Neural cell (in vitro differentiated cells): ENCODE data around the gene DLST. TPM values are rescaled to one million over a fixed set of nuclear protein-coding genes. Genes with fewer than 3 reads are reported as not detected.

Experiments used
- H2AFZ ChIP-seq: fragments of 200-600, 300-800 bp; sonication (generic), shearing (Covaris generic); 2 replicates; pipeline ENCODE4 v1.6.0; 2014; ENCODE audit warnings: low read depth, mild to moderate bottlenecking, antibody characterized with exemption, low read length, moderate library complexity
- H3F3A ChIP-seq: fragments of 200-600 bp; shearing (Covaris generic); 2 replicates; pipeline ENCODE4 v1.6.1; 2016; ENCODE audit warnings: mild to moderate bottlenecking, moderate library complexity, mixed read lengths, antibody characterized with exemption, low read length; ENCODE audit not compliant: insufficient read depth, poor library complexity, severe bottlenecking
- H3K27ac ChIP-seq: fragments of 200-600, 300-800 bp; sonication (generic), shearing (Covaris generic); 2 replicates; pipeline ENCODE4 v1.5.1; 2014; ENCODE audit warnings: mild to moderate bottlenecking, low read length, moderate library complexity
- H3K27me3 ChIP-seq: fragments of 300-800, 200-600 bp; sonication (generic), shearing (Covaris generic); 2 replicates; pipeline ENCODE4 v1.6.0; 2014; ENCODE audit warnings: mild to moderate bottlenecking, low read depth, low read length, moderate library complexity; ENCODE audit not compliant: insufficient read depth
- H3K36me3 ChIP-seq: fragments of 300-800, 200-600 bp; sonication (generic), shearing (Covaris generic); 2 replicates; pipeline ENCODE4 v1.5.1; 2014; ENCODE audit warnings: mild to moderate bottlenecking, antibody characterized with exemption, low read length, moderate library complexity; ENCODE audit not compliant: insufficient read depth
- H3K4me2 ChIP-seq: fragments of 300-800, 200-600 bp; sonication (generic), shearing (Covaris generic); 2 replicates; pipeline ENCODE4 v1.6.0; 2014; ENCODE audit warnings: mild to moderate bottlenecking, low read length
- H3K4me3 ChIP-seq: fragments of 300-800, 200-600 bp; sonication (generic), shearing (Covaris generic); 2 replicates; pipeline ENCODE4 v1.5.1; 2014; ENCODE audit warnings: mild to moderate bottlenecking, low read length, moderate library complexity
- H3K79me2 ChIP-seq: fragments of 200-600 bp; shearing (Covaris generic); replicated peaks from 2 replicates; pipeline ENCODE4 v1.6.0; 2014; ENCODE audit warnings: mild to moderate bottlenecking, low read length, moderate library complexity; ENCODE audit not compliant: insufficient read depth
- H3K9ac ChIP-seq: fragments of 300-800, 200-600 bp; sonication (generic), shearing (Covaris generic); 2 replicates; pipeline ENCODE4 v1.6.1; 2016; ENCODE audit warnings: mild to moderate bottlenecking, low read length, mixed read lengths
- H3K9me2 ChIP-seq: fragments of 200-600 bp; shearing (Covaris generic); 2 replicates; pipeline ENCODE4 v1.6.1; 2016; ENCODE audit warnings: mild to moderate bottlenecking, low read length, mixed read lengths; ENCODE audit not compliant: insufficient read depth
- H3K9me3 ChIP-seq: fragments of 200-600, 300-800 bp; sonication (generic), shearing (Covaris generic); 2 replicates; pipeline ENCODE4 v1.6.1; 2016; ENCODE audit warnings: mild to moderate bottlenecking, mixed run types, low read length, moderate library complexity, mixed read lengths
- H4K20me1 ChIP-seq: fragments of 200-600 bp; shearing (Covaris generic); 2 replicates; pipeline ENCODE4 v1.6.1; 2016; ENCODE audit warnings: mild to moderate bottlenecking, mixed run types; ENCODE audit not compliant: insufficient read depth
- EP300 ChIP-seq: fragments of 450-650 bp; conservative IDR thresholded peaks from 2 replicates; pipeline ENCODE4 v1.6.1; 2014; ENCODE audit warnings: antibody characterized with exemption, mild to moderate bottlenecking, moderate library complexity; ENCODE audit not compliant: poor library complexity, severe bottlenecking
- EZH2 ChIP-seq: fragments of 200-600, 300-800 bp; shearing (Covaris generic), sonication (generic); IDR thresholded peaks from 2 replicates; pipeline ENCODE4 v1.6.1; 2014; ENCODE audit warnings: antibody characterized with exemption, low read length, borderline replicate concordance, mild to moderate bottlenecking; ENCODE audit not compliant: insufficient read depth, poor library complexity, severe bottlenecking
- MXI1 ChIP-seq: fragments of 450-650 bp; conservative IDR thresholded peaks from 2 replicates; pipeline ENCODE4 v1.6.1; 2014; ENCODE audit warnings: antibody characterized with exemption, mild to moderate bottlenecking; ENCODE audit not compliant: poor library complexity, severe bottlenecking
- POLR2AphosphoS5 ChIP-seq: IDR thresholded peaks from 2 replicates; pipeline ENCODE4 v1.6.1; 2012
- RAD21 ChIP-seq: fragments of 450-650 bp; conservative IDR thresholded peaks from 2 replicates; pipeline ENCODE4 v1.6.1; 2014; ENCODE audit warnings: antibody characterized with exemption, mild to moderate bottlenecking, moderate library complexity
- SMC3 ChIP-seq: fragments of 450-650 bp; conservative IDR thresholded peaks from 2 replicates; pipeline ENCODE4 v1.6.1; 2014; ENCODE audit warnings: antibody characterized with exemption, mild to moderate bottlenecking, moderate library complexity; ENCODE audit not compliant: poor library complexity
- TAF1 ChIP-seq: IDR thresholded peaks from 2 replicates; pipeline ENCODE4 v1.6.1; 2012; ENCODE audit warnings: low read depth
- polyA plus RNA-seq: library from polyadenylated mRNA; depleted of rRNA; stranded (reverse); fragments of >200 nt; gene quantifications from 2 replicates; pipeline ENCODE4 v1.2.3, GENCODE V29; 2014
- TF ChIP-seq, protein P1 (sequence below): fragments of 450-650 bp; IDR thresholded peaks from 2 replicates; pipeline ENCODE4 v1.5.1; 2014; ENCODE audit warnings: antibody characterized with exemption, mild to moderate bottlenecking, moderate library complexity; ENCODE audit not compliant: poor library complexity, severe bottlenecking
- TF ChIP-seq, protein P2 (sequence below): IDR thresholded peaks from 2 replicates; pipeline ENCODE4 v1.6.1; 2012; ENCODE audit warnings: borderline replicate concordance

Gene DLST
- polyA plus RNA-seq, 1 donor from 2014 or later: 59.7 TPM

DNA sequence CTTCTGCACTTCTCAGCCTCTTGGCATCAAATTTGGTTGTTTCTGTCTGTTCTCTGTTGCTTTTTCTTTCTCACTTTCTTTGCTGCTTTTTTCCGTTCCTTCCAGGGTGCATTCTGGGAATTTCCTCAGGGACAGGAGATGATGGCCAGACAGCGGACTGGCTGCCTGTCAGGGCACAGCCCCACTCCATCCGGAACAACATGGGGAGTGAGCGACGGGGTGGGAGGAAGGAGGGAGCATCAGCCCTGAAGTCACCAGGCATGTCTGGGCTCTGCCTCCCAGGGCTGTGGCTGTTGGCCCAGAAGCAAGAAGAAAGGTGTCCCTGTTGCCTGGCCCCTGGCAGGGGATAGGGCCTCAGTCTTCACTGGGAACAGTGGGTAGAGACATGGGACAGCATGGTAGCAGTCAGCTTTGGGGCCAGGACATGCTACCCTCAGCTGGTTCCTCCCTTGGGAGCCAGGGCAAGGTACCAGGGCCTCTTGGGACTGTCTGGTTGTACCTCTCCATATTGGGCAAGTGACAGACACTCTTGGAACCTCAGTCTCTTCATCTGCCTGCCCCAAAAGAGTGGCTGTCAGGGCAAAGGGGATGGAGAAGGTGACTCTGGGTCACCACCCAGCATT is 65.1 kb downstream of the DLST start:
- Histone ChIP-seq H3K27me3 (no peaks in the 10 kb centered on the region), H3K36me3 (no peaks in the 10 kb centered on the region), H3K27ac (no peak overlapping the region), H3K9ac (no peak overlapping the region), H3K4me2 (no peak overlapping the region), H3K79me2 (no peaks in the 10 kb centered on the region), H3K4me3 (no peak overlapping the region), H2AFZ (no peak overlapping the region), H4K20me1 (no peaks in the 10 kb centered on the region), H3F3A (no peaks in the 10 kb centered on the region), H3K9me3 (no peaks in the 10 kb centered on the region), H3K9me2 (no peaks in the 10 kb centered on the region)
- TF ChIP-seq SMC3 (peak; percentile 51), POLR2AphosphoS5 (no peak), EZH2 (no peak), EP300 (no peak), MXI1 (no peak), RAD21 (peak; percentile 24)
- TF ChIP-seq, protein P1, sequence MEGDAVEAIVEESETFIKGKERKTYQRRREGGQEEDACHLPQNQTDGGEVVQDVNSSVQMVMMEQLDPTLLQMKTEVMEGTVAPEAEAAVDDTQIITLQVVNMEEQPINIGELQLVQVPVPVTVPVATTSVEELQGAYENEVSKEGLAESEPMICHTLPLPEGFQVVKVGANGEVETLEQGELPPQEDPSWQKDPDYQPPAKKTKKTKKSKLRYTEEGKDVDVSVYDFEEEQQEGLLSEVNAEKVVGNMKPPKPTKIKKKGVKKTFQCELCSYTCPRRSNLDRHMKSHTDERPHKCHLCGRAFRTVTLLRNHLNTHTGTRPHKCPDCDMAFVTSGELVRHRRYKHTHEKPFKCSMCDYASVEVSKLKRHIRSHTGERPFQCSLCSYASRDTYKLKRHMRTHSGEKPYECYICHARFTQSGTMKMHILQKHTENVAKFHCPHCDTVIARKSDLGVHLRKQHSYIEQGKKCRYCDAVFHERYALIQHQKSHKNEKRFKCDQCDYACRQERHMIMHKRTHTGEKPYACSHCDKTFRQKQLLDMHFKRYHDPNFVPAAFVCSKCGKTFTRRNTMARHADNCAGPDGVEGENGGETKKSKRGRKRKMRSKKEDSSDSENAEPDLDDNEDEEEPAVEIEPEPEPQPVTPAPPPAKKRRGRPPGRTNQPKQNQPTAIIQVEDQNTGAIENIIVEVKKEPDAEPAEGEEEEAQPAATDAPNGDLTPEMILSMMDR: peak; percentile 34
- TF ChIP-seq, protein P2, sequence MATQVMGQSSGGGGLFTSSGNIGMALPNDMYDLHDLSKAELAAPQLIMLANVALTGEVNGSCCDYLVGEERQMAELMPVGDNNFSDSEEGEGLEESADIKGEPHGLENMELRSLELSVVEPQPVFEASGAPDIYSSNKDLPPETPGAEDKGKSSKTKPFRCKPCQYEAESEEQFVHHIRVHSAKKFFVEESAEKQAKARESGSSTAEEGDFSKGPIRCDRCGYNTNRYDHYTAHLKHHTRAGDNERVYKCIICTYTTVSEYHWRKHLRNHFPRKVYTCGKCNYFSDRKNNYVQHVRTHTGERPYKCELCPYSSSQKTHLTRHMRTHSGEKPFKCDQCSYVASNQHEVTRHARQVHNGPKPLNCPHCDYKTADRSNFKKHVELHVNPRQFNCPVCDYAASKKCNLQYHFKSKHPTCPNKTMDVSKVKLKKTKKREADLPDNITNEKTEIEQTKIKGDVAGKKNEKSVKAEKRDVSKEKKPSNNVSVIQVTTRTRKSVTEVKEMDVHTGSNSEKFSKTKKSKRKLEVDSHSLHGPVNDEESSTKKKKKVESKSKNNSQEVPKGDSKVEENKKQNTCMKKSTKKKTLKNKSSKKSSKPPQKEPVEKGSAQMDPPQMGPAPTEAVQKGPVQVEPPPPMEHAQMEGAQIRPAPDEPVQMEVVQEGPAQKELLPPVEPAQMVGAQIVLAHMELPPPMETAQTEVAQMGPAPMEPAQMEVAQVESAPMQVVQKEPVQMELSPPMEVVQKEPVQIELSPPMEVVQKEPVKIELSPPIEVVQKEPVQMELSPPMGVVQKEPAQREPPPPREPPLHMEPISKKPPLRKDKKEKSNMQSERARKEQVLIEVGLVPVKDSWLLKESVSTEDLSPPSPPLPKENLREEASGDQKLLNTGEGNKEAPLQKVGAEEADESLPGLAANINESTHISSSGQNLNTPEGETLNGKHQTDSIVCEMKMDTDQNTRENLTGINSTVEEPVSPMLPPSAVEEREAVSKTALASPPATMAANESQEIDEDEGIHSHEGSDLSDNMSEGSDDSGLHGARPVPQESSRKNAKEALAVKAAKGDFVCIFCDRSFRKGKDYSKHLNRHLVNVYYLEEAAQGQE: no peak

DNA sequence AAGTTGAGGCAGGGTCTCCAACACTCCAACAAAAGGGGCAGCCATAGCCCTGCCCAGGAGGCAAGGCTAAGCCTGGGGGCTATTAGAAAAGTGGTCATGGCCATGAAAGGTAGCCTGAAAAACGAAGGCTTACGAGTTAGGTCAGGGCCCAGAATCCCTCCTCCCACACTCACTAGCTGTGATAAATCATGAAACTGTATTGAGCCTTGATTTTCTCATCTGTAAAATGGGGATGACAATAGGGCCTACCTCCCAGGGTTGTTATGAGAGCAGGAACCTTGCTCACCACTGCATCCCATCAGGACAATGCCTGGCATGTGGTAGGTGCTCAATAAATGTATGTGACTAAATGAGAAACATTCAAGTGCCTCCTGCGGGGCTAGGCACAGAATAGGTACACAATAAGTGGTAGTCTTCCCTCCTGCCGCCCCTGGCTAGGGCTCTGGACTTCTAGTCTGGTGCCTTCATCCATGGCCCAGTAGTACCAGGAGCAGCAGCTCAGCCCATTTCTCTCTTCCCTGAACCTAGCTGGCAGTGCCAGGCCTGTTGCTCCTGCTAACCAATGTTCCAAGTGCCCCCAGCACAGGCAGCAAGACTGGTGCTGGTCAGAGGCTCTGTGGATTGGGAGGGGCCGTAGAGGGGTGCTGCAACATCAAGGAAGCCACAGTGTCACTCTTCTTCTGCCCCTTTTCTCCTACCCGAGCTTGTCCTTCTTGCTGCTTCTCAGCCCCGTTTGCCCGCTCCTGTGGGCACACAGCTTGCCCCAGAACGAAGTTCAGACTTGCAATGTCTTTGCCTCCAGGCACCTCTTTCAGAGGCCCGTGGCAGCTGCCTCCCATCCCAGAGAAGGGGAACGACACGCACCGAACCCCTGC is 65.9 kb downstream of the DLST start:
- Histone ChIP-seq H3K79me2 (no peaks in the 10 kb centered on the region), H3K9me3 (no peaks in the 10 kb centered on the region), H2AFZ (no peak overlapping the region), H3K4me2 (no peak overlapping the region), H3K9me2 (no peaks in the 10 kb centered on the region), H4K20me1 (no peaks in the 10 kb centered on the region), H3K9ac (no peak overlapping the region), H3K27me3 (no peaks in the 10 kb centered on the region), H3K36me3 (no peaks in the 10 kb centered on the region), H3K27ac (no peak overlapping the region), H3F3A (no peaks in the 10 kb centered on the region), H3K4me3 (no peak overlapping the region)
- TF ChIP-seq RAD21: no peak
- no peak for TF ChIP-seq MXI1
- no peak for TF ChIP-seq EZH2
- TF ChIP-seq, protein P2: no peak
- no peak for TF ChIP-seq POLR2AphosphoS5
- TF ChIP-seq EP300: no peak
- no peak for TF ChIP-seq TAF1
- TF ChIP-seq, protein P1: no peak
- TF ChIP-seq SMC3: no peak
